Measurements from ENCODE around the gene TNS1. TPM values are rescaled to one million over a fixed set of nuclear protein-coding genes. Genes with fewer than 3 reads are reported as not detected.

TNS1 gene
- total RNA-seq, 4 donors from 2014 or later: 169 to 316 (median 229) TPM

DNA sequence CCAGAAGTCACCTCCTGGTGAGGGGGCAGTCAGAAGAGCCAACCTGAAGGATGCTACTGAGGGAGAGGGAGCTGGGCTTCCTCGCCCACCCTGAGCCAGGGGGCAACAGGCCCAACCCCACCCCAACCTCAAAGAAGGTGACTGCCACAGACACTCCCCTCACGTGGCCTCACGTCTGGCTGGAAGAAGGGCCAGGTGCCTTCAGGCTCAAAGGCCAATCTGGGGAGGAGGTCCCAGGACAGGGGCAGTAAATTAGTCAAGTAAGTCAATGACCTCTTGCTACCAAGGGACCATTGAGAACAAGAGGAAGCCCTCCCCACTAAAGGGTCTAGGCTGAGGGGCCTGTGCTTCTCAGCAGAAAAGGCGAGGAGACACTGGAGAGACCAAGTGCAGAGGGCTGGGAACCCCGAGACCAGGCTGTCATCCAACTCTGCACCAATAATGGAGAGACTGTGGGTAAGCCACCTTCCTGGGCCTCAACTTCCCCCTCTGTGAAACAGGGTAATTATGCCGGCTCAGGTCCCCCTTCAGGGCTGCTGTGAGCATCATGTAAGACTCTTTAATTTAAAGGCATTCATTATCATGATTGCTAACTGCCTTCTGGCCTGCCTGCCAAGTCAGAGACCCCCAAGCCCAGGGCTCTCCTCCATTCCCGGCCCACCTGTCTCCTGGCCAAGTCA is 20.2 kb upstream of the TNS1 start:
- 94% methylated on average over 7 of the region's 7 CpGs for WGBS, 2 donors
- Histone ChIP-seq H3K4me1 (peaks cover 31 to 66% of the 10 kb centered on the region in 2 donors), H3K36me3 (no peaks in the 10 kb centered on the region), H3K4me3 (replicated peaks in 1 of 3) (no peak overlapping the region), H3K9me3 (no peaks in the 10 kb centered on the region), H3K27me3 (no peaks in the 10 kb centered on the region), H3K27ac (no peak overlapping the region)
- intact Hi-C loops (cut with DNase I): no loop called here
- no peak for TF ChIP-seq POLR2A (IDR thresholded peaks at IDR 0.05)
- TF ChIP-seq, protein P1, sequence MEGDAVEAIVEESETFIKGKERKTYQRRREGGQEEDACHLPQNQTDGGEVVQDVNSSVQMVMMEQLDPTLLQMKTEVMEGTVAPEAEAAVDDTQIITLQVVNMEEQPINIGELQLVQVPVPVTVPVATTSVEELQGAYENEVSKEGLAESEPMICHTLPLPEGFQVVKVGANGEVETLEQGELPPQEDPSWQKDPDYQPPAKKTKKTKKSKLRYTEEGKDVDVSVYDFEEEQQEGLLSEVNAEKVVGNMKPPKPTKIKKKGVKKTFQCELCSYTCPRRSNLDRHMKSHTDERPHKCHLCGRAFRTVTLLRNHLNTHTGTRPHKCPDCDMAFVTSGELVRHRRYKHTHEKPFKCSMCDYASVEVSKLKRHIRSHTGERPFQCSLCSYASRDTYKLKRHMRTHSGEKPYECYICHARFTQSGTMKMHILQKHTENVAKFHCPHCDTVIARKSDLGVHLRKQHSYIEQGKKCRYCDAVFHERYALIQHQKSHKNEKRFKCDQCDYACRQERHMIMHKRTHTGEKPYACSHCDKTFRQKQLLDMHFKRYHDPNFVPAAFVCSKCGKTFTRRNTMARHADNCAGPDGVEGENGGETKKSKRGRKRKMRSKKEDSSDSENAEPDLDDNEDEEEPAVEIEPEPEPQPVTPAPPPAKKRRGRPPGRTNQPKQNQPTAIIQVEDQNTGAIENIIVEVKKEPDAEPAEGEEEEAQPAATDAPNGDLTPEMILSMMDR (IDR thresholded peaks at IDR 0.05): no peak
- DNase-seq: peak in 1 of 2 donors; percentile 0

DNA sequence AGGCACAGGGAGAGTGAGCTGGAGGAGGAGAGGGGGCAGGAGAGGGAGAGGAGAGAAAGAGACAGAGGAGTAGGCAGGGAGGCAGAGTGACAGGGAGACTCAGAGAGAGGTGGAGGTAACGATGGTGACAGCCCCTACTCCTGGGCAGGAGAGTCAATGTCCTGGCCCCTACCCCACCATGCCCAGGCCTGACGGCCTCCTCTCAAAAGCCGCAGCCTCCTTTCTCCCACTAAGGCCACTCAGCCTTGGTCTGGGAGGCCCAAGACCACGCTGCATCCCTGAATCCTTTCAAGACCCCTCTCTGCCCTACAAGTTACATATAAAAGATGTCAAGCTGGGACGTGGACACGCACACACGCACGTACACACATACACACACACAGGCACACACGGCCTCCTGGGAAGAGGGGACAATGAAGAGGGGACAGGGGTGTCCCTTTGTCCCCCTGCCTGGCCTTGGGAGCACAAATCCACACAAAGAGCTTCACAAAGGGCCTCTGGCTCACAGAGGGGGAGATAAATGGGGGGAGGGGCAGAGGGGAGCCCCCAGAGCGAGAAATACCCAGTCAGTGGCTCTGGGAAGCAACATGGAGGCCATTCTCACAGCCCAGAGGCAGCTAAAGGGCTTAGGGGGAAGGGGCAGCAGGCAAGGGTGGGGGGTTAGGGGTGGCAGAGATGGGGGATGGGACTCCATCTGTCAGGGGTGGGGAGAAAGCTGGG is 19.5 kb upstream of the TNS1 start:
- Histone ChIP-seq H3K9me3 (no peaks in the 10 kb centered on the region), H3K27me3 (no peaks in the 10 kb centered on the region), H3K27ac (no peak overlapping the region), H3K4me1 (peaks cover 36 to 68% of the 10 kb centered on the region in 2 donors), H3K36me3 (no peaks in the 10 kb centered on the region), H3K4me3 (replicated peaks in 1 of 3) (no peak overlapping the region)
- no peak for TF ChIP-seq POLR2A (IDR thresholded peaks at IDR 0.05)
- TF ChIP-seq, protein P1 (IDR thresholded peaks at IDR 0.05): no peak
- intact Hi-C loops (cut with DNase I): no loop called here
- WGBS, 2 donors: 92 to 95% methylated on average over 10 of the region's 10 CpGs
- DNase-seq: peak in 1 of 2 donors; percentile 1

DNA sequence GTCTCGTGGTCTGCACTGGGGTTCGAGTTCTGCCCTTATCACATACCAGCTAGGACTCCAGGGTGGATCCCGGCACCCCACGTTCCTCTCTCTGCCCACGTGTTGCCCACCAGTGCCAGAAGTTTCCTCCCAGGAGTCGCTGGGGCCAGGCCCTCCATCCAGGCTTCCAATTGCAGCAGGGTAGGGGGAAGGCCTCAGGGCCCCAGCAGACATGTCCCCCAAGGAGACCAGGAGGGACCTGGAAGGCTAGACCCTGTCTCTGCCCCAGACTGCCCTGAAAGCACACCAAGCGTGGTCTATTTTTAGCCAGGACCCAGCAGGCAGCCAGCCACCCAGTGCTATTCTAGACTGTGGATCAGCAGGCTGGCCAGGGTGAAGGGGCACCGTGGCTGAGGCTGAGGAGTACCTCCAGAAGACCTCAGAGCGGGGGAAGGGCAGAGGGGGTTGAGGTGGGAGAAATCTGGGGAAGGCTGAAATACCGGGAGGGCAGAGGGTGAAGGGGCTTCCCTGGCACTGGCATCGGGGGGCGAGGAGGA is 18.8 kb upstream of the TNS1 start:
- 72 to 78% methylated on average over 12 of the region's 12 CpGs for WGBS, 2 donors
- H3K9me3 ChIP-seq: no peaks in the 10 kb centered on the region
- no peaks in the 10 kb centered on the region for H3K36me3 ChIP-seq
- H3K4me1 ChIP-seq: peaks cover 32 to 65% of the 10 kb centered on the region in 2 donors
- H3K27me3 ChIP-seq: no peaks in the 10 kb centered on the region
- intact Hi-C loops (cut with DNase I): no loop called here
- peak; percentile 44 to 48 for DNase-seq
- no peak overlapping the region for H3K27ac ChIP-seq
- H3K4me3 ChIP-seq (replicated peaks in 1 of 3): no peak overlapping the region
- TF ChIP-seq, protein P1 (IDR thresholded peaks at IDR 0.05): no peak

DNA sequence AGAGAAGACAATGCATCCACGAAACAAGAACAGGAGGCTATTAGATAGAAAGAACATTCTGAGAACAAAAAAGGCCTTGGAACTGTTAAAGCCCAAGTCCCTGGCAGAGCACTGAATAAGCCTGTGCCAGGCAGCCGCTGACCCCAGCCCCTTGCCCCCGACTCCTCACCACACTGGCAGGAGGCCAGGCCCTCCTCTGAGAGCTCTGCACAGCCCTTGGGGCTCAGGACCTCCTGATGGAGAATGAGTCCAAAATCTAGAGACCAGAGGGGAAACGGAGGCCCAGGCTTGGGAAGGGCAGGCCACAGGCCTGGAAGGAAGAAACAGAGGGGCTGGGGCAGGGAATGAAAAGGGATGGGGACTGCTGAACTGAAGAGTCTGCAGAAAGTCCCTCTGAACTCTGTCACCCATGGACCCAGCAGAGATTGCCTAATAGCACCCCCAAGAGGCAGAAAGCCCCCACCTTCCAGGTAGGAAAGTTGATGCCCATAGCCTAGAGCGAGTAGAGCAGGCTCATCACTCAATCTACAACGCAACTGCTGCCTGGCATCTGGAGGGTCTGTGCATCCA is 18.3 kb upstream of the TNS1 start:
- peaks cover 26 to 59% of the 10 kb centered on the region in 2 donors for H3K4me1 ChIP-seq
- 78 to 83% methylated on average over 6 of the region's 6 CpGs for WGBS, 2 donors
- TF ChIP-seq, protein P1 (IDR thresholded peaks at IDR 0.05): no peak
- no peak for TF ChIP-seq POLR2A (IDR thresholded peaks at IDR 0.05)
- H3K9me3 ChIP-seq: no peaks in the 10 kb centered on the region
- no peak for DNase-seq
- H3K4me3 ChIP-seq (replicated peaks in 1 of 3): no peak overlapping the region
- H3K27me3 ChIP-seq: no peaks in the 10 kb centered on the region
- no peaks in the 10 kb centered on the region for H3K36me3 ChIP-seq
- intact Hi-C loops (cut with DNase I): no loop called here
- H3K27ac ChIP-seq: no peak overlapping the region

Measured in thyroid gland (tissue), 4 donors.